ENCODE data around the gene TRIM46. TPM values are rescaled to one million over a fixed set of nuclear protein-coding genes. Genes with fewer than 3 reads are reported as not detected.

Gene TRIM46
- total and polyA plus RNA-seq, 2 of the 13 experiments (the other 11 are each of a cell fraction or from before 2014, with no cell fraction given), result 0.04 to 0.09 TPM

GRCh38 chr1:155175927-155176371 lies 2.3 kb downstream of the TRIM46 start (continued):
- TF ChIP-seq BRD4 (CRISPR knock-in tag; IDR thresholded peaks at IDR 0.05), result no peak
- TF ChIP-seq FOXK1 (CRISPR knock-in tag; IDR thresholded peaks at IDR 0.05; ENCODE audit: borderline replicate concordance, low read depth), result no peak
- no peak for TF ChIP-seq CBX5 (CRISPR knock-in tag; IDR thresholded peaks at IDR 0.05; ENCODE audit: borderline replicate concordance)
- TF ChIP-seq ZBTB2 (CRISPR knock-in tag; IDR thresholded peaks at IDR 0.05; ENCODE audit: low read depth), result no peak
- TF ChIP-seq GABPB1 (CRISPR knock-in tag; IDR thresholded peaks at IDR 0.05), result no peak
- TF ChIP-seq KAT7 (CRISPR knock-in tag; IDR thresholded peaks at IDR 0.05; ENCODE audit: borderline replicate concordance), result no peak
- 0 out of 2 replicates have a peak, but pooled peaks have one; percentile 6 for TF ChIP-seq CTCF (CRISPR knock-in tag; IDR thresholded peaks at IDR 0.05)
- TF ChIP-seq PHF5A (CRISPR knock-in tag; IDR thresholded peaks at IDR 0.05; ENCODE audit: low read depth, unreplicated experiment), result no peak
- no peak for TF ChIP-seq HIC2 (CRISPR knock-in tag; IDR thresholded peaks at IDR 0.05; ENCODE audit: low read depth)
- TF ChIP-seq ZC3H13 (CRISPR knock-in tag; IDR thresholded peaks at IDR 0.05), result no peak
- TF ChIP-seq CREBL2 (CRISPR knock-in tag; IDR thresholded peaks at IDR 0.05; ENCODE audit: borderline replicate concordance), result no peak
- TF ChIP-seq NAIF1 (CRISPR knock-in tag; IDR thresholded peaks at IDR 0.05; ENCODE audit: borderline replicate concordance), result no peak
- TF ChIP-seq NKX3-1 (CRISPR knock-in tag; IDR thresholded peaks at IDR 0.05), result no peak
- TF ChIP-seq ZMAT3 (CRISPR knock-in tag; conservative IDR thresholded peaks at IDR 0.05), result no peak
- no peak for TF ChIP-seq ZNF557 (CRISPR knock-in tag; IDR thresholded peaks at IDR 0.05)
- TF ChIP-seq ZBTB33 (CRISPR knock-in tag; IDR thresholded peaks at IDR 0.05), result peak; percentile 79
